ENCODE results near the gene SLC25A10. TPM values are rescaled to one million over a fixed set of nuclear protein-coding genes. Genes with fewer than 3 reads are reported as not detected.
A peak's percentile ranks its signal among the peaks of the same experiment; 100 is the strongest.
"Not testable (repeated sequence)": the region's sequence is repeated elsewhere in the genome, so short reads cannot be mapped to it uniquely, and the experiment has no call there.

Gene SLC25A10
- total RNA-seq, 1 donor from 2014 or later, result 6.8 TPM

DNA sequence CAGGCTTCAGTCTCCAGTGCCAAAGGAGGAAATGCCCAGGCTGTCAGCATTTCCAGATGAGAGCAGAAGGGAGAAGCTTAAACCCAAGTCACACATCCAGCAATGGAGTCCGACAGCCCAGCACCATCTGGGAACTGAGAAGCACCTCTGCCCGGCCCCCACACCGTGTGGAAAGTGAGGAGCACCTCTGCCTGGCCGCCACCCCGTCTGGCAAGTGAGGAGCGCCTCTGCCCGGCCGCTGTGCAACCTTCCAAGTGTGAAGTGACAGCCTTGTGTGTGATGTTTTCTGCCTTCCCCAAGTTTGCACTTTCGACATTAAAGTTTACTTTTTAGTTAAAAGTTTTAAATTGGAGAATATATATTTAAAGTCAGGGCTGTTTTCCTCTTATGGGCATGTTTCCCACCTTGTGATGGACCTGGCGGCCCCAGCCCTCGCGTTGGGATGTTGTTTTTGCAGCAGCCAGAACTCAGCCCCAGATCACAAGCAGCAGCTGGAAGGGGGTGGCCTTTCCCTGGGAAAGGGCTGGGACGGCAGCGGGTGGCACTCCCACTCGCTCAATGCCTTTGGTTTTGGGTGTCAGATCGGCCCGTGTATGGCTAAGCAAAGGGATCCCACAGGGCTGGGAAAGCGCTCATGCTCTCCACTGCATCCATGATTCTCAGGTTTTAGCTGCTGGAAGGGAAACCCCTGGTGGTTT lies 38.4 kb upstream of the SLC25A10 start:
- Histone ChIP-seq H3K4me1 (ENCODE audit: control insufficient read depth in 3 of 3, insufficient read depth in 3 of 3, low read length in 3 of 3) (peaks cover 0 to 7% (median 0%) of the 10 kb centered on the region in 3 donors), H3K27me3 (ENCODE audit: control insufficient read depth in 3 of 3, insufficient read depth in 3 of 3, low read length in 3 of 3) (no peaks in the 10 kb centered on the region), H3K9ac (ENCODE audit: low read depth in 1 of 3, low read length in 3 of 3) (peak overlapping the region in 1 of 3 donors; percentile 25), H3K4me3 (ENCODE audit: low read length in 3 of 3) (no peak overlapping the region), H3K27ac (ENCODE audit: low read depth, low read length) (no peak overlapping the region), H3K9me3 (ENCODE audit: control insufficient read depth in 3 of 3, low read length in 3 of 3) (no peaks in the 10 kb centered on the region), H3K36me3 (ENCODE audit: control insufficient read depth in 3 of 3, insufficient read depth in 3 of 3, low read length in 3 of 3) (peaks cover 20 to 35% (median 27%) of the 10 kb centered on the region in 3 donors)

DNA sequence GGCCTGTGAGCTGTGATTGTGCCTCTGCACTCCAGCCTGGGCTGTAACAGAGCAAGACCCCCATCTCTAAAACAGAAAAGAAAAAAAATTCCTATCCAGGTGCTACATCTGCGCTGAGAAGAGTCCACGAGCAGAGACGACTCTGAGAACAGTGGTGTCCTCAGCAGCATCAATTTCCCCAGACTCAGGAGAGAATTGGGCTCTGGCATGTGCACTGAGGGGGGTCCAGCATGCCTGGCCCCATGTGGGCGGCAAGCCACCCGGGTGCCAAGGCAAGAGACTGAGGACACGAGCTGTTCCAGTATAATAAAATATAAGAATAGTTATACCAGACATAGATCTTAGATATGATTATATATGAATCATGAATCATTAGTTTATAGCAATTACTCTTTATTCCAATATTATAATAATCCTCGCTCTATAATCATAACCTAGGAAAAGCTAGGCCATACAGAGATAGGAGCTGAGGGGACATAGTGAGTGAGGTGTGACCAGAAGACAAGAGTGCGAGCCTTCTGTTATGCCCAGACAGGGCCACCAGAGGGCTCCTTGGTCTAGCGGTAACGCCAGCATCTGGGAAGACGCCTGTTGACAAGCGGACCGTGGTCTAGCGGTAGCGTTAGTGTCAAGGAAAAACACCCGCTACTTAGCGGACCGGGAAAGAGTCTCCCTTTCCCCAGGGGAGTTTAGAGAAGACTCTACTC lies 36.4 kb upstream of the SLC25A10 start:
- not testable (repeated sequence) for H3K4me1 ChIP-seq (ENCODE audit: control insufficient read depth in 3 of 3, insufficient read depth in 3 of 3, low read length in 3 of 3); H3K9me3 ChIP-seq (ENCODE audit: control insufficient read depth in 3 of 3, low read length in 3 of 3)

DNA sequence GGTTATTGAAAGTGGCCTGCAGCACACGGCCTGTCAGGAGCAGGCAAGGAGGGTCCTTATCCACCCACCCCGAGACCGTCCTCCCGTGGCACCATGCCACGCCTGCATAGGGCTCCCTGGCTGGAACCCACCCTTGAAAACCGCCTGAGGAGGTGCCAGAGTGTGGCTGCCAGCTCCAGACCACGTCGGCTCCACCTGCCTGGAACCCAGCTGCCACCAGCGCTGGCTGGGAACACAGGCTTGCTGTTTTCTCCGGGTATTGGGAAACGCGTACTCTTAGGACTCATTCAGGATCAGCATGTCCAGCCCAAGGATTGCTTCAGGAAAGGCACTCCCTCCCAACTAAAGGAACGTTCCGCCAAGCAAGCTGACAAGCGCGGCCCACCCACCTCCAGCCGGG lies 35.2 kb upstream of the SLC25A10 start:
- H3K9ac ChIP-seq (ENCODE audit: low read depth in 1 of 3, low read length in 3 of 3), result no peak overlapping the region
- H3K27ac ChIP-seq (ENCODE audit: low read depth, low read length), result no peak overlapping the region
- peaks cover 15 to 18% (median 16%) of the 10 kb centered on the region in 3 donors for H3K36me3 ChIP-seq (ENCODE audit: control insufficient read depth in 3 of 3, insufficient read depth in 3 of 3, low read length in 3 of 3)

More for the DNA sequence above, 36.4 kb upstream of the SLC25A10 start:
- peaks cover 16 to 25% (median 19%) of the 10 kb centered on the region in 3 donors for H3K36me3 ChIP-seq (ENCODE audit: control insufficient read depth in 3 of 3, insufficient read depth in 3 of 3, low read length in 3 of 3)
- H3K9ac ChIP-seq (ENCODE audit: low read depth in 1 of 3, low read length in 3 of 3), result peak overlapping the region in 1 of 3 donors; percentile 8
- not testable (repeated sequence) for H3K27ac ChIP-seq (ENCODE audit: low read depth, low read length); H3K27me3 ChIP-seq (ENCODE audit: control insufficient read depth in 3 of 3, insufficient read depth in 3 of 3, low read length in 3 of 3); H3K4me3 ChIP-seq (ENCODE audit: low read length in 3 of 3)

DNA sequence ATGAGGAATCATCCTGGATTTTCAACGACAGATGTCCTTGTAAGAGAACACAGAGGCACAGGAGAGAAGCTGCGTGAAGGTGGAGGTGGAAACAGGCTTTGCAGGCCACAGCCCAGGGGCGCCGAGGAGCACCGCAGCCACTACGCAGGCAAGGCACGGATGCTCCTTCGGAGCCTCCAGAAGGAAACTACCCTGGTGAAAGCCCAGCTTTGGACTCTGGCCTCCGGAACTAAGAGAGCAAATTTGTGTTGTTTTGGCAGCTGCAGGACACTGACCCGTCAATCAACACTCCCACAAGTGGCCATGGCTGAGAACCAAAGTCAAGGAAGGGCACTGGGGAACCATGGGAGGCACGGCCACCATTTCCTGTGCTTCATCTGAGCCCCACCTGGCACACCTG lies 31.9 kb upstream of the SLC25A10 start:
- Histone ChIP-seq H3K9ac (ENCODE audit: low read depth in 1 of 3, low read length in 3 of 3) (peak overlapping the region in 1 of 3 donors; percentile 54), H3K9me3 (ENCODE audit: control insufficient read depth in 3 of 3, low read length in 3 of 3) (no peaks in the 10 kb centered on the region), H3K27me3 (ENCODE audit: control insufficient read depth in 3 of 3, insufficient read depth in 3 of 3, low read length in 3 of 3) (no peaks in the 10 kb centered on the region), H3K27ac (ENCODE audit: low read depth, low read length) (no peak overlapping the region), H3K4me3 (ENCODE audit: low read length in 3 of 3) (no peak overlapping the region), H3K4me1 (ENCODE audit: control insufficient read depth in 3 of 3, insufficient read depth in 3 of 3, low read length in 3 of 3) (peaks cover 19 to 34% (median 24%) of the 10 kb centered on the region in 3 donors), H3K36me3 (ENCODE audit: control insufficient read depth in 3 of 3, insufficient read depth in 3 of 3, low read length in 3 of 3) (peaks cover 0 to 5% (median 2%) of the 10 kb centered on the region in 3 donors)

More for the DNA sequence above, 35.2 kb upstream of the SLC25A10 start:
- Histone ChIP-seq H3K4me1 (ENCODE audit: control insufficient read depth in 3 of 3, insufficient read depth in 3 of 3, low read length in 3 of 3) (peaks cover 0 to 12% (median 6%) of the 10 kb centered on the region in 3 donors), H3K27me3 (ENCODE audit: control insufficient read depth in 3 of 3, insufficient read depth in 3 of 3, low read length in 3 of 3) (no peaks in the 10 kb centered on the region), H3K4me3 (ENCODE audit: low read length in 3 of 3) (no peak overlapping the region), H3K9me3 (ENCODE audit: control insufficient read depth in 3 of 3, low read length in 3 of 3) (no peaks in the 10 kb centered on the region)

DNA sequence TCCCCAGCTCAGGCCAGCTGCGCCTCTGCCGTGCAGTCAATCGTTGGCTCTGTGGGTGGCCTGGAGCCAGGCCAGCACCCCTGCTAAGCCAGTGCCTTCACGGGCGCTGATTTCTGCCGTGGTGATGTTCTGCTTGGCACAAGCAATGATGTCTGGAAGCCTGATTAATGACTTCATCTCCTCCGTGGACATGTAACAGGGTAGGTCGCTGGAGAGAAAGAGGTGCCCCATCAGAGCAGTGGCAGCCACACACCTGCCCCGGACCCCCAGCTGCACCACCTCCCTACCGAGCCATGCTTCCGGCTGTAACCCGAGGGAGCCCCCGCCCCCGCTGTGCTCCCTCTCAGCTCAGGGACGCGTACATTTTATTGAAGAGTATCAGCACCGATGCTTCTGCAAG lies 30.4 kb upstream of the SLC25A10 start:
- Histone ChIP-seq H3K4me3 (ENCODE audit: low read length in 3 of 3) (no peak overlapping the region), H3K36me3 (ENCODE audit: control insufficient read depth in 3 of 3, insufficient read depth in 3 of 3, low read length in 3 of 3) (peaks cover 8 to 15% (median 13%) of the 10 kb centered on the region in 3 donors), H3K9me3 (ENCODE audit: control insufficient read depth in 3 of 3, low read length in 3 of 3) (no peaks in the 10 kb centered on the region), H3K4me1 (ENCODE audit: control insufficient read depth in 3 of 3, insufficient read depth in 3 of 3, low read length in 3 of 3) (peaks cover 26 to 38% (median 29%) of the 10 kb centered on the region in 3 donors), H3K27ac (ENCODE audit: low read depth, low read length) (no peak overlapping the region), H3K9ac (ENCODE audit: low read depth in 1 of 3, low read length in 3 of 3) (no peak overlapping the region), H3K27me3 (ENCODE audit: control insufficient read depth in 3 of 3, insufficient read depth in 3 of 3, low read length in 3 of 3) (no peaks in the 10 kb centered on the region)

DNA sequence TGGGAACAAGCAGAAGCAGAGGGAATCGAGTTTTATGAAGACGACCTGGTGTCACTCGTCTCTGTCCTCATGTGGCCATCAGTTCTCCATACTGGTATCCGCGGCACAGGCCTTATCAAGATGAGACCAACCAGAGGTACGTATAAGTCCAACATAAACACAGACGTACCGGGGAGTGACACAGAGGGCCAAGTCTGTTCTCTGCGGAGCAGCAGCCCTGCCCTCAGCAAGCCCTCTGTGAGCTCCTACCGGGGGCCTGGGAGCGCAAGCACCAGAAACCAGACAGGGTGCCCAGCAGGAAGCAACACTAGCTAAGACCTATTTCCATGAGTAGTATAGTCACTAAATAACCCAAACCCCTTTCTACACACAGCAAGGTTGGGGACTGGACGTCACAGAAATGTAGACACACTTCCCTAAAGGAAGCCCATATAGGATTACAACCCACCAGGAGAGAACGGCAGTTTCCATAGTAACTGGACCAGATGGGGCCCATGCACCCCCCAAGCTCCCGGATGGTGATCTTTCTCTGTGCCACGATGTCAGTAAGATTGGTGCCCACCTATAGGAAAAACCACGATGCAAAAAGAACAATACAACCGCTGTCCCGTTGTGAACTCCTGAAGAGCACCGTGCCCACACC lies 29.4 kb upstream of the SLC25A10 start:
- Histone ChIP-seq H3K36me3 (ENCODE audit: control insufficient read depth in 3 of 3, insufficient read depth in 3 of 3, low read length in 3 of 3) (peaks cover 19 to 24% (median 24%) of the 10 kb centered on the region in 3 donors), H3K4me3 (ENCODE audit: low read length in 3 of 3) (peak overlapping the region; percentile 83 to 92 (median 89)), H3K9ac (ENCODE audit: low read depth in 1 of 3, low read length in 3 of 3) (peak overlapping the region; percentile 90 to 94 (median 94)), H3K4me1 (ENCODE audit: control insufficient read depth in 3 of 3, insufficient read depth in 3 of 3, low read length in 3 of 3) (peaks cover 26 to 35% (median 29%) of the 10 kb centered on the region in 3 donors), H3K27ac (ENCODE audit: low read depth, low read length) (no peak overlapping the region), H3K9me3 (ENCODE audit: control insufficient read depth in 3 of 3, low read length in 3 of 3) (no peaks in the 10 kb centered on the region), H3K27me3 (ENCODE audit: control insufficient read depth in 3 of 3, insufficient read depth in 3 of 3, low read length in 3 of 3) (no peaks in the 10 kb centered on the region)

DNA sequence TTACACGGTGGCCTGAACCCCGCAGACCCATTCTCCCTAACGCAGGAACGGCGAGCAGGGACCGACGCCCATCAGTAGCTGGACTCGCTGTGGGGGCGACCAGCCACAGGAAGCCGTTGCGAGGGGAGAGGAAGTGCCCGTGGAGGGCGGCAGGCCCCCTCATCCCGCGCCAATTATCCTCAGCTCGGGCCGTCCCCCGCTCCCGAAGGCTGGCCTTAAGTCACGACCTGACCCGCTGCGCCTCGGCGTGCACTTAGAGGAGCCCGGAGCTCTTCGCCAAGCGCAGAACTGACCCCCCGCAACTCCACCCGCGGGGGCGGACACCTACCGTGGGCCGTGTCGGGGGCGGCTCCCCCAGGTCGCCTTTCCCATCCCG lies 28.9 kb upstream of the SLC25A10 start:
- H3K9me3 ChIP-seq (ENCODE audit: control insufficient read depth in 3 of 3, low read length in 3 of 3), result no peaks in the 10 kb centered on the region
- peaks cover 26 to 35% (median 29%) of the 10 kb centered on the region in 3 donors for H3K4me1 ChIP-seq (ENCODE audit: control insufficient read depth in 3 of 3, insufficient read depth in 3 of 3, low read length in 3 of 3)
- peaks cover 24 to 29% (median 26%) of the 10 kb centered on the region in 3 donors for H3K36me3 ChIP-seq (ENCODE audit: control insufficient read depth in 3 of 3, insufficient read depth in 3 of 3, low read length in 3 of 3)
- H3K4me3 ChIP-seq (ENCODE audit: low read length in 3 of 3), result peak overlapping the region; percentile 83 to 92 (median 89)
- H3K27me3 ChIP-seq (ENCODE audit: control insufficient read depth in 3 of 3, insufficient read depth in 3 of 3, low read length in 3 of 3), result no peaks in the 10 kb centered on the region
- H3K9ac ChIP-seq (ENCODE audit: low read depth in 1 of 3, low read length in 3 of 3), result peak overlapping the region; percentile 90 to 94 (median 94)
- H3K27ac ChIP-seq (ENCODE audit: low read depth, low read length), result peak overlapping the region; percentile 60

DNA sequence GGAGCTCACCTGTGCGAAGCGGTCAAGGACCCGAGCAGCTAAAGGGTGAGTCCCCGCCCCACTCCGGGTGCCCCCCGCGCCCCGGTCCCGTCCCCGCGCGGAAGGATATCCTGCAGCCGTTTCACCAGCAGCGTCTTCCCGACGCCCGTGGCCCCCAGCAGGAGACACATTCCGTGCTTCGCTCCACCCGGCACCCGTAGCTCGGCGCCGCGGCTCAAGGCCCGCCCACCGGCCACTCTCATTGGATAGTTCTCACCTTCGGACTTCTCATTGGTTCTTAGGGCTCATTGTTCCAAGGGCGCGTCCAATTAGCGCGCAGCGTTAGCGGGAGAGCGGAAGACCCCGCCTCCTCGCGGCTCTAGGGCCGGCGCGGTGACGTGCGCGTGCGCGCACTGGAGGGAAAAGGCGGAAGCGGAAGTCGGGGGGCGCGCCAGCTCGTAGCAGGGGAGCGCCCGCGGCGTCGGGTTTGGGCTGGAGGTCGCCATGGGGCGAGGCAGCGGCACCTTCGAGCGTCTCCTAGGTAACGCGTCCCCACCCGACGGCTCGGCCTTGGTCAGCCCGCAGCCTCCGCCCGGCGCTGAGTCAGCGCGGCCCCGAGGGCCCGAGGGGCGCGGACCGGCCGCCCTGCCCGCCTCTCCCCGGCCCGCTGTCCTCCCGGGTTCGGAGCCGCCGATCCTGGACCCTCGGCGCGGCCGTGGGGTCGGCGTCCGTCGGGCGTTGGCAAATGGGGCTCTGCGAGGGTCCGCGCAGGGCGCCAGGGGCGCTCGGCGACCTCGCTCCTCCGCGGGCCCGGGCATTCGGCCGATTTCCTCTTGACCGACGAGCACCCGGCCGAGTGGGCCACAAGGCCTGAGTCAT lies 28.3 kb upstream of the SLC25A10 start, which contains the start of the genes ARL16 and HGS:
Gene ARL16, minus strand, starts transcription at position 214 of the 858 bp plus-strand sequence. Its CDS starts 44 bp downstream, at position 170.
Gene HGS, plus strand, starts transcription at position 428 of the 858 bp plus-strand sequence. Its CDS starts 56 bp downstream, at position 484.
- peaks cover 30 to 35% (median 32%) of the 10 kb centered on the region in 3 donors for H3K36me3 ChIP-seq (ENCODE audit: control insufficient read depth in 3 of 3, insufficient read depth in 3 of 3, low read length in 3 of 3)
- no peaks in the 10 kb centered on the region for H3K9me3 ChIP-seq (ENCODE audit: control insufficient read depth in 3 of 3, low read length in 3 of 3)
- H3K9ac ChIP-seq (ENCODE audit: low read depth in 1 of 3, low read length in 3 of 3), result peak within 1 kb of the TSS; percentile 90 to 94 (median 94)
- H3K27me3 ChIP-seq (ENCODE audit: control insufficient read depth in 3 of 3, insufficient read depth in 3 of 3, low read length in 3 of 3), result no peaks in the 10 kb centered on the region
- H3K27ac ChIP-seq (ENCODE audit: low read depth, low read length), result peak within 1 kb of the TSS; percentile 64
- peaks cover 26 to 35% (median 29%) of the 10 kb centered on the region in 3 donors for H3K4me1 ChIP-seq (ENCODE audit: control insufficient read depth in 3 of 3, insufficient read depth in 3 of 3, low read length in 3 of 3)
- peak within 1 kb of the TSS; percentile 89 to 92 (median 89) for H3K4me3 ChIP-seq (ENCODE audit: low read length in 3 of 3)

DNA sequence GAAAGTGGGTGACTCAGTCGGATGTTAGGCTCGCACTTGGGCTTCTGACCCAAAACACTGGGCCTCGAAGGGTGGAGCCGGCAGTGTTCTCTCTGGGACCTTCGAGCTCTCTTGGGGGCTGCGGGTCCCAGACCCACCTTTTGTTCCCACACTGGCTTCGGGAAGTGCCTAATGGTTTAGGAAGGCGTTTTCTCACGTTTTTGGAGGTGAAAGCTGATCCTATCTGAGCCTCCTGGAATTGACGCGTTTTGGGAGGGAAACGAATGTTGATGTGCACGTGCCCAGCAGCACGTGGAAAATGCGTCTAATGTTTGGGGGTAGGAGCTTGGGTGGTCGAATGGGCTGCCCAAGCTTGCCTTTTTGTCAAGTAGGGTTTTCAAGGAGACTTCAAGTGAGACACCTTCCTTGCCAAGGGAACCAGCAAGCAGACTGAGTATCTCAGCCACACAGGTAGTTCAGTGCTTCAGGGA lies 27.6 kb upstream of the SLC25A10 start:
- Histone ChIP-seq H3K9ac (ENCODE audit: low read depth in 1 of 3, low read length in 3 of 3) (peak overlapping the region; percentile 88 to 92 (median 89)), H3K36me3 (ENCODE audit: control insufficient read depth in 3 of 3, insufficient read depth in 3 of 3, low read length in 3 of 3) (peaks cover 37 to 40% (median 39%) of the 10 kb centered on the region in 3 donors), H3K27me3 (ENCODE audit: control insufficient read depth in 3 of 3, insufficient read depth in 3 of 3, low read length in 3 of 3) (no peaks in the 10 kb centered on the region), H3K4me3 (ENCODE audit: low read length in 3 of 3) (peak overlapping the region; percentile 89 to 91 (median 89)), H3K9me3 (ENCODE audit: control insufficient read depth in 3 of 3, low read length in 3 of 3) (no peaks in the 10 kb centered on the region), H3K4me1 (ENCODE audit: control insufficient read depth in 3 of 3, insufficient read depth in 3 of 3, low read length in 3 of 3) (peaks cover 26 to 35% (median 29%) of the 10 kb centered on the region in 3 donors), H3K27ac (ENCODE audit: low read depth, low read length) (peak overlapping the region; percentile 64)
